Loucy (cell line): ENCODE data around the gene SSTR3.
"Not testable (repeated sequence)": the region's sequence is repeated elsewhere in the genome, so short reads cannot be mapped to it uniquely, and the experiment has no call there.

Experiments
- H2AFZ ChIP-seq: fragments of 200-600 bp; sonication (generic); 2 replicates; pipeline ENCODE4 v1.6.0; 2016; ENCODE audit warnings: antibody characterized with exemption, mild to moderate bottlenecking, low read length, moderate library complexity
- H3F3A ChIP-seq: fragments of 200-600 bp; 2 replicates; pipeline ENCODE4 v1.6.0; 2016; ENCODE audit warnings: antibody characterized with exemption, low read depth, mild to moderate bottlenecking
- H3K27me3 ChIP-seq: fragments of 200-600 bp; sonication (generic); 2 replicates; pipeline ENCODE4 v1.6.1; 2014; ENCODE audit warnings: low read length, mild to moderate bottlenecking; ENCODE audit not compliant: insufficient read depth, poor library complexity, severe bottlenecking
- H3K36me3 ChIP-seq: fragments of 200-600 bp; sonication (generic); 2 replicates; pipeline ENCODE4 v1.6.1; 2016; ENCODE audit warnings: low read length; ENCODE audit not compliant: insufficient read depth
- H3K4me1 ChIP-seq: fragments of 200-600 bp; sonication (generic); 2 replicates; pipeline ENCODE4 v1.5.1; 2014; ENCODE audit warnings: low read length, mild to moderate bottlenecking; ENCODE audit not compliant: insufficient read depth, poor library complexity, severe bottlenecking
- H3K4me2 ChIP-seq: fragments of 200-600 bp; sonication (generic); 2 replicates; pipeline ENCODE4 v1.6.0; 2014; ENCODE audit warnings: antibody characterized with exemption, low read length, low read depth, mild to moderate bottlenecking; ENCODE audit not compliant: poor library complexity, severe bottlenecking
- H3K4me3 ChIP-seq: fragments of 200-600 bp; sonication (generic); 2 replicates; pipeline ENCODE4 v1.5.1; 2014; ENCODE audit warnings: low read length, mild to moderate bottlenecking, mixed read lengths; ENCODE audit not compliant: poor library complexity, severe bottlenecking
- H3K79me2 ChIP-seq: fragments of 200-600 bp; sonication (generic); 2 replicates; pipeline ENCODE4 v1.6.1; 2014; ENCODE audit warnings: low read length; ENCODE audit not compliant: insufficient read depth
- H3K9ac ChIP-seq: fragments of 200-600 bp; sonication (generic); 2 replicates; pipeline ENCODE4 v1.6.0; 2014; ENCODE audit warnings: mild to moderate bottlenecking, low read depth, low read length, moderate library complexity; ENCODE audit not compliant: poor library complexity, severe bottlenecking
- H3K9me2 ChIP-seq: fragments of 200-600 bp; sonication (generic); replicated peaks from 2 replicates; pipeline ENCODE4 v1.6.1; 2016; ENCODE audit warnings: low read depth, low read length, mixed read lengths
- H3K9me3 ChIP-seq: fragments of 200-600 bp; sonication (generic); 2 replicates; pipeline ENCODE4 v1.6.1; 2014; ENCODE audit warnings: mild to moderate bottlenecking, antibody characterized with exemption, low read length, low read depth; ENCODE audit not compliant: insufficient read depth
- H4K20me1 ChIP-seq: fragments of 200-600 bp; sonication (generic); 2 replicates; pipeline ENCODE4 v1.6.0; 2014; ENCODE audit warnings: antibody characterized with exemption, low read length, mild to moderate bottlenecking; ENCODE audit not compliant: insufficient read depth, poor library complexity, severe bottlenecking
- CTCF ChIP-seq: fragments of 200-600 bp; sonication (generic); conservative IDR thresholded peaks from 2 replicates; pipeline ENCODE4 v1.5.1; 2014; ENCODE audit warnings: mild to moderate bottlenecking, antibody characterized with exemption, low read length
- EZH2phosphoT487 ChIP-seq: fragments of 200-600 bp; IDR thresholded peaks from 2 replicates; pipeline ENCODE4 v1.6.1; 2018; ENCODE audit warnings: antibody characterized with exemption, mild to moderate bottlenecking, moderate library complexity, borderline replicate concordance

Gene SSTR3

GRCh38 chr22:37254209-37254866 is 42.1 kb upstream of the SSTR3 start:
- no peak for TF ChIP-seq EZH2phosphoT487
- TF ChIP-seq CTCF = no peak
- no peaks in the 10 kb centered on the region for H4K20me1 ChIP-seq
- H3K4me1 ChIP-seq = peaks cover 50% of the 10 kb centered on the region
- no peaks in the 10 kb centered on the region for H3K27me3 ChIP-seq
- H3K4me2 ChIP-seq = peak overlapping the region; percentile 57
- no peaks in the 10 kb centered on the region for H3K9me3 ChIP-seq
- no peaks in the 10 kb centered on the region for H3K9me2 ChIP-seq
- H3K79me2 ChIP-seq = no peaks in the 10 kb centered on the region
- peak overlapping the region; percentile 24 for H3K4me3 ChIP-seq
- peak overlapping the region; percentile 9; the same call in 1 of the 2 replicates for H2AFZ ChIP-seq
- peak overlapping the region; percentile 37 for H3K9ac ChIP-seq
- no peaks in the 10 kb centered on the region for H3K36me3 ChIP-seq
- 0 out of 2 replicates have a peak, but pooled peaks cover 2% of the 10 kb centered on the region for H3F3A ChIP-seq

DNA sequence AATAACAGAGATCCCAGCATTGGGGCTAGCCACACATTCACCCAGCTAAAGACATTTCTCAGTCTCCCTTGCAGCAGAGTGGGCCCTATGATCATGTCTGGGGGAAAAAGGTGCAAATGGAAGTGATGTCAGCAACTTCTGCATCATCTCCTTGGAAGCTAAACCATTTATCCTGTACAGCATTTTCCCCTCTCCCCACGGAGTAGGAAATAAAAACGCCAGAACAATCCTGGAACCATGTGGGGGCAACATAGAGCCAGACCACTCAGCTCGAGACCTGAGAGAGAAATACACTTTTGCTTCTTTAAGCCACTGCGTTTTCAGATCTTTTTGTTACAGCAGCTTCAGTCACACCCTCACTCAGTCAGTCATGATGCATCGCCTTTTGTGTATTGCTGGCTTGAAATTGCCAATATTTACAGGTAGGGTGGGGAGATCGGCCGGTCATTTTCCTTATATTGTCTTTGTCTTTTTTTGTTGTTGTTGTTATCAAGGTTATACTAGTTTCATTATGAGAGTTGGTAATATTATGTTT is 40.9 kb upstream of the SSTR3 start:
- Histone ChIP-seq H3K79me2 (no peaks in the 10 kb centered on the region), H3K4me1 (peaks cover 48% of the 10 kb centered on the region), H3K27me3 (no peaks in the 10 kb centered on the region), H3K36me3 (no peaks in the 10 kb centered on the region), H3K4me2 (peak overlapping the region; percentile 26), H3K9ac (no peak overlapping the region), H4K20me1 (no peaks in the 10 kb centered on the region), H3K9me3 (no peaks in the 10 kb centered on the region), H3K4me3 (no peak overlapping the region), H3K9me2 (no peaks in the 10 kb centered on the region), H3F3A (0 out of 2 replicates have a peak, but pooled peaks cover 2% of the 10 kb centered on the region), H2AFZ (peak overlapping the region; percentile 34; the same call in 1 of the 2 replicates)
- TF ChIP-seq EZH2phosphoT487 (no peak), CTCF (peak; percentile 56)

DNA sequence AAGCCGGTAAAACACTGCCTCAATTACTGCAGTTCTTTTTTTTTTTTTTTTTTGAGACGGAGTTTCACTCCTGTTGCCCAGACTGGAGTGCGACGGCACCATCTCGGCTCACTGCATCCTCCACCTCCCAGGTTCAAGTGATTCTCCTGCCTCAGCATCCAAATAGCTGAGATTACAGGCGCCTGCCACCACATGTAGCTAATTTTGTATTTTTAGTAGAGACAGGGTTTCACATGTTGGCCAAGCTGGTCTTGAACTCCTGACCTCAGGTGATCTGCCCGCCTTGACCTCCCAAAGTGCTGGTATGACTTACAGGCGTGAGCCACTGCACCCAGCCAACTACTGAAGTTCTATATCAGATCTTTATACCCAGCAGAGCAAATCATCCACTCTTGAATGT is 39.6 kb upstream of the SSTR3 start:
- not testable (repeated sequence) for H3K9me2 ChIP-seq, H3F3A ChIP-seq, H2AFZ ChIP-seq, H3K4me3 ChIP-seq, H3K9me3 ChIP-seq, H3K4me2 ChIP-seq, H3K36me3 ChIP-seq, H3K9ac ChIP-seq, H3K27me3 ChIP-seq, H3K79me2 ChIP-seq, H4K20me1 ChIP-seq
- H3K4me1 ChIP-seq = peaks cover 42% of the 10 kb centered on the region

DNA sequence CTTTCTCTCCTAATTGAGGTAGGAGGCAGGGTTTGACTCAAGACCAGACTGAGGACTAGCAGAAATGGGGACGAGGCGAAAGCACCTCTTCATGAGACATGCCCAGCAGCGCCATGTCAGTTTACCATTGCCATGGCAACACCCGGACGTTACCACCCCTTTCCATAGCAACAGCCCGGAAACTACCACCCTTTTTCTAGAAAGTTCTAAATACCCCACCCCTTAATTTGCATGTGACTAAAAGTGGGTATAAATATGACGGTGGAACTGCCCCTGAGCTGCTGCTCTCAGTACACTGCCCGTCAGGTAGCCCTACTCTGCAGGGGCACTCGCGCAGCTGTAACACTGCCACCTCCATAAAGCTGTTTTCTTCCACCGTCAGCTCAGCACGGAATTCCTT is 37.7 kb upstream of the SSTR3 start:
- Histone ChIP-seq H3K4me1 (peaks cover 40% of the 10 kb centered on the region), H3K4me3 (no peak overlapping the region), H3K27me3 (no peaks in the 10 kb centered on the region), H3K9me2 (no peaks in the 10 kb centered on the region), H3K79me2 (no peaks in the 10 kb centered on the region), H3K9me3 (no peaks in the 10 kb centered on the region), H2AFZ (no peak overlapping the region), H4K20me1 (no peaks in the 10 kb centered on the region), H3K9ac (no peak overlapping the region), H3K36me3 (no peaks in the 10 kb centered on the region), H3F3A (peaks cover 6% of the 10 kb centered on the region; the same call in 1 of the 2 replicates), H3K4me2 (no peak overlapping the region)
- TF ChIP-seq EZH2phosphoT487 (no peak), CTCF (no peak)
